NCI-H146 treated with DMSO at 0.1 percent for 48 hours (cell line): ENCODE data around the gene TMEM44.

Source experiments
- DNase-seq: peaks from one replicate; lab custom pipeline; 2025; ENCODE audit not compliant: unreplicated experiment; lab: John Stamatoyannopoulos, UW

Gene TMEM44, protein sequence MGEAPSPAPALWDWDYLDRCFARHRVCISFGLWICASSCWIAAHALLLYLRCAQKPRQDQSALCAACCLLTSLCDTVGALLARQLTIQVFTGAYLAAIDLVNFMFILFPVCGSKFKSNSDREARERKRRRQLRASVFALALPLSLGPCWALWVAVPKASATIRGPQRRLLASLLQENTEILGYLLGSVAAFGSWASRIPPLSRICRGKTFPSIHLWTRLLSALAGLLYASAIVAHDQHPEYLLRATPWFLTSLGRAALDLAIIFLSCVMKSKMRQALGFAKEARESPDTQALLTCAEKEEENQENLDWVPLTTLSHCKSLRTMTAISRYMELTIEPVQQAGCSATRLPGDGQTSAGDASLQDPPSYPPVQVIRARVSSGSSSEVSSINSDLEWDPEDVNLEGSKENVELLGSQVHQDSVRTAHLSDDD

DNA sequence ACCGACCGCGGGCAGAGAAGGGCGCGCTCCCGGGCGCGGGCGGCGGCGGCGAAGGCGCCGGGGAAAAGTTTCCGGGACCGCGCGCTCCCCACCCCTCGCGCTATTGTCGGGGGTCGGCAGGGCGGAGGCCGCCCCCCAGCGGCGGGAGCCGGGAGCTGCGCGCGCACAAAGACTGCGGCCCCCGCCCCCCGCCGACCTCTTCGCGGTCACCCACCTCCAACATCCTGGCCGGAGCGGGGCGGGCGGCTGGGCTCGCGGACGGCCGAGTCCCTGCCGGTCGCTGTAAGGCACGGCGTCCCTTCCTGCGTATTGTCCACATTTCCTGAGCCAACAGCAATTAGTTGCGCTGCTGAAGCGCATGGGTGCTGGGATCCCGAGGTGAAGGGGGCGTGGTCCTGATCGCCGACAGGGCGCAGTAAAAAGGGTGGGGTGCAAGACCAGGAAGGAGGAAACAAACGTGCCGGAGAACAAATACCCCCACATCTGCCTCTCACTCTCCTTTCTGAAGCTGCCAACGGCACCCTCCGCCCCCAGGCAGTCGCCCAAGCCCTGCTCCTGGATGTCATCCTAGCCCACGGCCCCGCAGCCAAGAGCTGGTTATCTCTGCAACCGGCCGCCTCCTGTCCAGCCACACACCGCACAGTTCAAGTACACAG, at the start of gene TMEM44:
TMEM44 (minus strand) TSS at position 71 of the 656 bp plus-strand sequence. CDS start 204 bp downstream, outside the sequence.
- peak; percentile 92 for DNase-seq

DNA sequence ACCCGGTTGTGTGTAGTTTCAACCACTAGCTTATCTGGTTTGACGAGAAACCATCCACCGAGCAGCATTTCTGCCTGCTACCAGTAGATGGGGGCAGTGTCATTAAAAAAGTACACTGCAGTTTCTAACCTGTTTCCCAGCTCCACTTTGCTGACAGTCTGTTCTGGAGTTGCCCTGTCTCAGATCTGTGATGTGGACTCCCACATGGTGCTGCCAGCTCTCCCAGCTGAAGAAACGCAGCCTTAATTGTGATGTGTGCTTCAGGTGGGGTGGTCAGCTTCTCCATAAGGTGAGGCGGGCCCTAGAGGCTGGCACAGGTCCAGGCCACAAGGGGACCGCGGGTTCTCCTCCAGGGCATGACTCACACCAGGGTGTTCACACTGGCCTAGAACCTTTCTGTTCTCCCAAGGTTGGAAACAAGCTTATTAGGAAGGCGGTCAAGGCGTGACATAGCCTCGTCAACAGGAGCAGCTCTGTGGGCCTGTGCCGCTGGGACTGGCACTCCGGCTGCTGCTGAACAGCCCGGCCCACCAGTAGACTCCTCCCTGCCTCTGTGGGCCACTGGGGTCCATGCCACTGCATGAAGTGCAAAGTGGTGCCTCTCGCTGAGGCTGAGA, 49.6 kb upstream of the TMEM44 start:
- peak; percentile 74 for DNase-seq

DNA sequence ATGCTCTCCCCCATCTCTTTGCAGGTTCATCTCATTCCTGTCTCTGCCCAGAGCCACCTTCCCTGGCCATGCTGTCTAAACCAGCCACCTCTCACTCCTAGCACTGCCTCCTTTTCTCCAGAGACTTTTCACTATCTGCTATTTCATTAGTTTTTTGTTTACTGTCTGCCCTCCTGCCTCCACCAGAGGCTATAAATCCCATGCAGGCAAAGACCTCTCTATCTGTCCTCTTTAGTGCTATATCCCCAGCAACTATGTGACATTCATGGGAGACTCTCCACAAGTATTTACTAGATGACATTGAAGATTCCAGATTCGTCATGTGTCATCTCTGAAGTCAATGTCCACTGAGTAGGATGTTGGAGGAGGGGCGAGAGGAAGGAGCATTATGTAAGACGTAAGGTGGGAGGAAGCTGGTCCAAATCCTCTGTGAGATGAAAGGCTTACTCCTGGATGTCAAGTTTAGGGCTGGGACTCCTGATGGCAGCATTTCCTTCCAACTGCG, 49.0 kb upstream of the TMEM44 start:
- no peak for DNase-seq

DNA sequence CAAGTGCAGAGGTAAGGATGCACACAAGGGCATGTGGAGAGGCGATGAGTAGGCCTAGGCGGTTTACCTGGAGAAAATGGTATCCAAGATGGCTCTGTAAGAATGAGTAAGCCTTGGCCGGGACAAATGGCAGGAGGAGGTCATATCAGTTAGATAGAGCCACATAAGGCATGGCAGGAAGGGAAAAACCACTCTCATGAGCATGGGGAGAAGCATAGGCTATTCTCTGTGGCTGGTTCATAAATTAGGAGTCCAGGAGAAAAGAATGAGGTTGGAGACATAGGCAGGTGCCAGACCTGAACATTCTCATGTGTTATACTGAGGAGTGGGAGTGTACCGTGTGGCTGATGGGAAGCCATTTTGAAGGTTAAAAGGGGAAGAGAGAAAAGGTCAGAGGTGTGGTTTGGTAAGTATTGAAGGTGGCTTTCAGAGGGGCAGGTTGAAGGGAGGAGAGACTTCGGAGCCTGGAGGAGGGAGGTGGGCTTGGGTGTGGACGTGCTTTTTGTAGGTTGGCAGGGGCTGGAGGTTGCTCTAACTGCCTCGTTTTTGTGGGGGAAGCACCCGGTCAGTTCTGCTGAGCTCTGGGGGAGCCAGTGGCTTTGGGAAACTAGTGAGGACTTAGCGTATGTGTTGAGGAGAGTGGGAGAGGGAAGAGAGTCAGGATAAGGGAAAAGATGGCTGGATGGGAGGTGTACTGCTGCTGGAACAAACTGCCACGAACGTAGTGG, 47.8 kb upstream of the TMEM44 start:
- no peak for DNase-seq

DNA sequence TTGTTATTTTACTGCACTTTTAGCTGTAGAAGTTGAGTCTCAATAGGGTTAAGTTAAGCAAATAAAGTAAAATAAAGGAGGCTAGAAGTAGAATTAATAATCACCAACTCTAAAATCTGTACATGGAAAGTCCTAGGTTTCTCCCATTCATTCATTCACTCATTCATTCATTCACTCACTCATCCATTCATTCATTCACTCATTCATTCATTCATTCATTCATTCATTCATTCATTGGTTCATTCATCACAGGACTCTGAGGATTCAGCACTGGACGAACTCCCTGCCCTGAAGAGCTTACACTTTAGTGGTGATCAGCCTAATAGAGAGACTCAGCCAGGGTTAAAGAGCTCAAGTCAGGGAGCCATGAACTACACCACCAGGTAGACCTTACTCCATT, 43.3 kb upstream of the TMEM44 start:
- no peak for DNase-seq

DNA sequence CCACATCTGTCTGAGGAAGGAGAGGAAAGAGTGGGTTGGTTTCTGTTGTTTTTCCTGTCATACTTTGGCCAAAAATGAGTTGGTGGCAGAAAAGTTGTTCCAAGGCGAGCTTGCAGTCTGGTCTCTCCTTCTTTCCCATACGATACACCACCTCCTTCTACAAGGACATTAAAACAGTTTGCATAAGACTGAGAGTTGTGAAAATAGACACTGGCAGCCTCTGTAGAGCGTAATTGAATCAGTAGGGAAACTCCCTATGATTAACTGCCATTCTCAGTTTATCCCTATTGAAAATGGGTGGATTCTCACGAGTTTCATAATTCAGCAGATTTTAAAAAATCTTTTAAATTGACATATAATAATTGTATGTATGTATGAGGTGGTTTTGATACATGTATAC, 42.5 kb upstream of the TMEM44 start:
- DNase-seq, result no peak

DNA sequence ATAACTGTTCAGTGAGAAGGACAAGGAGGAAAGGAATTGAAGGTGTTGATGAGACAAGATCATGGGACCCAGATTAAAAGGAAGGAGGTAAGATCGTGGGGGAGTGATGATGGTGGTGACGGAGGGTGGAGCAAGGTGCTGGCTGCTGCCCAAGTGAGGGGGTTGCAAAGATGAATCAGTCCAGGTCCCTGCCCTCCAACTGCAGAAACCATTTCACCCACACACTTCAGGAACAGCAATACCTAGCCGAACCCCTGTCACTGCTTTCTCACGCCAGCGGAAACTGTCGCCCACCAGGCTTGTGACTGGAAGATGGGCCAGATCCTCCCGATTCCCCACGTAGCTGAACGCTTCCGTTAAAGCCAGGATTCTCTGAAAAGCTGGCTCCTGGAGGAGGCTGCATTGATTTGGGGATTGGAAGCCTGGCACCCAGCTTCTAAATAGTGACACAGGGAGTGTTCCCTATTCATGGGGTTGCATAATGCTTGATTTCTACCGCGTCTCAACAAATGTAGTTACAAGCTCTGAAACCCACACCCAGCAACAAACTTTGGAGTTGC, 41.9 kb upstream of the TMEM44 start:
- no peak for DNase-seq

DNA sequence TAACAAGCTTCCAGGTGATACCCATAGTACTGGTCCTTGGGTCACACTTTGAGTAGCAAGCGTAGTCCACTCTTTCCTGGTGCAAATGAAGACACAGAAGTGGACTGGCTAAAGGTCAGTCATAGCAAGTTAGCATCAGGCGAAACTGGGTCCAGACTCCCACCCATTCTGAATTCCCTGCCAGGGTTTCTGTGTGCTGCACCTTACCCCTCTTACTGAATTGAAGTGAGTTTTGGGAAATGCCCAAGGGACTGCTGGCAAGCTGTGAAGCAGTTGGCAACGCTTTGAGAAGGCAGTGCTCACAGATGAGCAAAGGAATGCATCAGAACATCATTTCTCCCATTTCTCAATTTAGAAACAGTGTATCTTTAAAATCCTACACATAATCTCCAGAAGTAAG, 40.5 kb upstream of the TMEM44 start:
- no peak for DNase-seq

DNA sequence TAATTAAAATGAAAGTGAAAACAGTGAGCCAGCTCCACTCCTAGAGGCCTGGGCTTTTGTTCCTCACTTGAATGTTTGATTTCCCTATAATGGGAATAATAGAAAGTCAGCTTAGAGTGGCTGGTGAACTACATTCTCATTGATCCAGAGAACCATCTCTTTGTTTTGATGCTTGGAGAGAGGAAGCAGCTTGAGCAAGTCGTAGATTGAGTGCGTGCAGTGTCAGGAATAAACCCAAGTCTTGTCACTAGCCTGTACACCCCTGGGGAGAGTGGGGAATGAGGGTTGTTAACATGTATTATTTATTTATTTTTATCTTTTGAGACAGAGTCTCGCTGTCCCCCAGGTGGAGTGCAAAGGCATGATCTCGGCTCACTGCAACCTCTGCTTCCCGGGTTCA, 39.7 kb upstream of the TMEM44 start:
- DNase-seq, result peak; percentile 81

DNA sequence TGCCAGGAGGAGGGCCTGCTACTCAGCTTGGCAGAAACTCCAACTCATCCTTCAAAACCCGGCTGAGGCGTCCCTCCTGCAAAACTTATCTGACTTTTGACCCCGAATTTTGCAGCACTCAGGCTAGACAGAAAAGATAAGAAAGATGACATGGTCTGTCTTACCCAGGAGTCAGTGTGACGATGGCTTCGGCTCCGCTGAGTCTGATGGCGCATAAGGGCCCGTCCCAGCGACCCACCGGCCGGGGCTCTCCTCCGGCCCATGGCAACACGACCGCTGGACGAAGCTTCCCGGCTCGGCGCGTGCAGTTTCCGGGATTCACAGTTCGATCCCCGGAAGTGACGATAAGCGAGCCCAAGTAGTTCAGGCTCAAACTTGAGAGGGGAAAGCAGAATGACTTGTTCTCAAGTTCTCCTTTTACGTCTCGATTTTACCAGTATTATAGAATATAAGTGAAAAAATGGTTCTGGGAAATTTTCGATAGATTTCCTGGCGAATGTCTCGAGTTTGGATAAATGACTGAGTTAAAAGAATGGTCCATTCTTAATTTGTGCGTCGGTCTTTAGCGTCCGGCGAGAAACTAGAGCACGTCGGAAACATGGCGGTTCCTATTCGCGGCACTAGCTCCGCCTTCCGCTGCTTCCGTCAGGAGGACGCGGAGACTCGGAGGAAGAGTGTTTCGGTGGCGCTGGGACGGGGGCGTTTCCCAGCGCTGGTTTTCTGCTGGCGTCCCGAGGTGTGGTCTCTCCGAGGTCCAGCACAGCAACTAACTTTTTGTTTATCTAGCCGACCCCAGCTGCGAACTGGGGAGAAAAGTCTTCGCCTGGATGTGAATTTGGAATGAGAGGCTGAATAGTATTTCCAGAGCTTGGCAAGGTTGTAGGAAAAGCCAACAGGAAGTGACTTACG, 38.9 kb upstream of the TMEM44 start, which contains the start of gene LSG1:
LSG1 (minus strand) TSS at position 292 of the 909 bp plus-strand sequence; CDS start at position 263, 29 bp downstream.
- peak; percentile 99 for DNase-seq

DNA sequence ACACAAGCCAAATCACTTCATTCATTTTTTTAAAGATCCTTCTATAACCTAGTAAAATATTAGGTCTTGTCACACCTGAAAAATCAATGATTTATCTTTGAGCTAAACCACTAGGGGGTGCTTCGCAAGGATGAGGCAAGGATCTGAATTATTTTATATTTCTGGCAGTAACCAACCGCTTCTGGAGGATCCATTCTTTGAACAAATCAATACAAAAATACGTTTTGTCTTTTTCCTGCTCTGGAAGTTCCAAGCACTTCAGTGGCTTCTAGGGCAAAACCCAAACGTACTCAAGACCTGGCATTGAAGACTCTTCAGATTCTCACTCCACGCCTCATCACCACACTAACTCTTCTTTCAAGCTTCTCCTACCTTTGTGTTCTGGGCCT, 38.3 kb upstream of the TMEM44 start:
- peak; percentile 52 for DNase-seq

DNA sequence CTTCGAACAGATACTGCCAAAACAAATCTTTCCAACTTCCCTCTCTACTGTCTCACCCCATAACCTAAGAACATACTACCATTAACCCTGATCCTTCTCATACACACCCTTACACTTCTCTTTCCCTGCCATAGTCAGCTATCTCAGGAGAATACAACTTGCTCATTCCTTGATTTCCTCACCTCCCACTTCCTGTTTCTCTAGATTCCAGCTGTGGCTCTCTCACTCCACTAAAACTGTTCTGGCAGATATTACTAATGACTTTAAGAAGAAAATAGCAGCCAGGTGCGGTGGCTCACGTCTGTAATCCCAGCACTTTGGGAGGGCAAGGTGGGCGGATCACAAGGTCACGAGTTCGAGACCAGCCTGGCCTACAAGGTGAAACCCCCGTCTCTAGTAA, 34.1 kb upstream of the TMEM44 start:
- no peak for DNase-seq

DNA sequence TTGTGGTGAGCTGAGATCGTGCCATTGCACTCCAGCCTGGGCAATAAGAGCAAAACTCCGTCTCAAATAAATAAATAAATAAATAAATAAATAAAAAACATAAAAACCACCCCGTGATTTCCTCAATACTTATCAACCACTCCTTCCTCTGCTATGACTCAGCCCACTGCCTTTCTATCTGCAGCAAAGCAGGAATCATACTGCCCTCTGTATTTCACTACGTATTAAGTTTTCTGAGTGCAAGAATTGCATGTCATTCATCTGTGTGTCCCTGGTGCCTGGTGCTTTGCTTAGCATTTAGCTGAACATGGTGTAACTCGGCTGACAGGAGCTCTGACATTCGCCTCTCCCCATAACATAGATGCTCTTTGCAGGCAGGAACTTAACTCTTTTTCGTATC, 31.6 kb upstream of the TMEM44 start:
- no peak for DNase-seq

DNA sequence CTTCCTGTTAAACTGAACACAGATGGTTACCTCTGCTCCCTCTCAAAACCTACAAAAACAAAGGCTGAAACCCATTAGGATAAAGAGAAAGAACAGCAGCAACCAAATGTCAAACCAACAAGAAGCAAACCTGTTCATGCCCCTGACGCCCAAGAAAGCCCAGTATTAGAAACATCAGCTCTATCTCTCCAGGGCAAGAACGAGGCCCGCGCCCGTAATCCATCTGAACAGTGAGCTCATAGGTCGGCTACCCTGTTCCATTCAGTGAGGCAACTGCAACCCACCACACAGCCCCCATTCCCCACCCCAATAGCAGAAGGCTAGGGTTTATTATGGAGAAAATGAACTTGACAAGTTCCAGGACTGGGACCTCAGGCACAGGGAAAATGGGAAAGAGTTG, 28.7 kb upstream of the TMEM44 start:
- no peak for DNase-seq

DNA sequence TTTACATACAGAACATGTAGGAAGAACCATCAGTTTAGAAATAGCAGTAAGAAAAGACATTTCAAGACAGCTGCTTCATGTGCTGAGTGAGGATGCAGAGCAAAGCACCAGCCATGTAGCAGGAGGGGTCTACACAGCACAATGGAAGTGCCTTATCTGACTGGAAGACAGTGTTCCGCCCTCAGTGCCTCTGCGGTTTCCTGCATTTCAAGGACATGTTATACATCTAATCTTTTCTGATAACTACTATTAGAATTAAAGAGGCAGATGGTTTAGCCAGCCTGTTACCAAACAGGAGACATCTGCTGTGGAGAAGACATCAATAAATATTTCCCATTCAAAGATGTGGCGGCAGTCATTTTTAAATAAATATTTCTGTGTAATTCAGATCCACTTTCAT, 28.2 kb upstream of the TMEM44 start:
- no peak for DNase-seq

DNA sequence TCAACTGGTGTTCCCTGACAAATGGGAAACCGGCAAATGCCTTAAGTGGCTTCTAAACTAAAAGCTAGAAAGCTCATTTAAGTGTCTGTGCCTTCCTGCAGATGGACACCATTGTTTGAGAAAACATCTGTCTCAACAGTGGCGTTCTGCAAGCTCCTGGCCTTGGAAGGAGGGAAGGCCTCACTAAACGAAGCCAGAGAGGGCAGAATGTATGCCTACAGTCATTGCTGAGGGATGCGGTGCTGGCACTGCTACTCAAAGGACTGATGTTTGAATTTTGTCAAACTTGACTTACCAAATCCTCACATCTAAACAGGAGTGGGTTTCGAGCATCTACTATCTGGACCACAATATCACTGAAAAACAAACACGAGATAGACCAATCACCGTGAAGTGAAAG, 26.6 kb upstream of the TMEM44 start:
- DNase-seq, result no peak

DNA sequence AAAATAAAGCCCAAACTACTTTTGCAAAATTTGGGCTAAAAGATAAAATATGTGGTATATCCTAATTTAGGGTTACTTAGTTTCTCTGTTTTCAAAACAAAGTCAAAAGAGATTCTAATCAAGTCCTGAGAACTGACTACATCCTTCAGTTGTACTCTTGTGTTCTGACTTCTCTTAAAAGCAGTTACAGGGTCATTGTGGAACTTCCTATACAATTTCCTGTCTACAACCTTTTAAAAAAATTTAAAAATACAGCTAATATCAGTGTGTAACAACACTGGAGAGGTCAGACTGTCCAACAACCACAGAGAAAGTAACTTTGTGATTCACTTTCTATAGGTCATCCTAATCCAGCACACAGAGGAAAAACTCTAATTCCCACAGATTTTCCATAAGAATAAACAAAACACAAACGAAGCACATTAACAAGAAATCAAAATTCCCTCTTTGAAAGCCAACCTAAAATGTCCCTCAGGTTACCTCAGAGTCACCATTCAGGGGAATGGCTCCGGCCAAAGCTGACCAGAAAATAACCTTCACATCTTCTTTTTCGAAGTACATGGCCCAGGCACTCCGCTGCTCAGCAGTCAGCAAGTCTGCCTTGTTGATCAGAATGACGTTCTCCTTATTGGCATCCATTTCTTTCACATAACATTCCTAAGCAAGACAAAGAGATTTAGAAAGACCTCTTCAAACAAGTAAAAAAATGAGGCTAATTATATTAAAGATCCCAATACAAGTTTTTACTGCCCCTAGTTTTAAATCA, 25.4 kb upstream of the TMEM44 start:
- DNase-seq, result no peak

DNA sequence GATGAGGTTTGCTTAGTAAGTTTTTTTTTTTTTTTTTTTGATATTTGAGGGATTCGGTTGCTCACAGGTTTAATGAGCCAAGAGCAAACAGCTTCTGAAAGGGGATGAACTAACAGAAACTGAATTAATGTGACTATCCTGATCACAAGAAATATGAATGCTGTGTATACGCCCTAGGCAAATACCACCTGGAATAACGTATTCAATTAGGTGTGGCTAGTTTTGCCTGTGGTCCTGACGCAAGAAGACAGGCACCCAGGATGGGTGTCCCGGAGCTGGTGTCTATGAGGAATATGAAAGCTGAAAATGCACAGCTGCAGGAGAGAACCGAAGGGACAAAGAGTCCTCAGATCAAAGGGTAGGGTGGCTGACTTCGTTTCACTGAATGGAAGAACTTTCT, 24.2 kb upstream of the TMEM44 start:
- peak; percentile 93 for DNase-seq

DNA sequence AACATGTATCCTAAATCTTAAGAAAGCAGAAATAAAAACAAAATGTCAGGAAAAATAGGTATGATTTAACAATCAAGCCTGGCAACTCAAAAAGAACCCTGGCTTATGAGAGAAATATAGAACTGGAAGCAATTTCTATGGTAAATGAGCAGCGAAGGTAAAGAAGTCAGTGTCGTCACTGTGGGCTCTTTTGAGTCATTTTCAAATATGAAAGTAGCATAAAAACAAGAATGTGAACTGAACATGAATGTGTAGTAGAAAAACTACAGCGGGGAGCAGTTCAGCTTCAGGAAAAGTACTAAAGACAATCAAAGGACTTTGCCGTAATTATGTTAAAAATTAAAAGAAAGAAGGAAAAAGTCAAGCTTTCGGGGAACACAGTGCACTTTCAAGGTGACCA, 21.2 kb upstream of the TMEM44 start:
- no peak for DNase-seq
